DOHH2 (cell line): ENCODE measurements around the gene FRMD4B.
A peak's percentile ranks its signal among the peaks of the same experiment; 100 is the strongest.

Experiments
- H3F3A ChIP-seq: fragments of 200-600 bp; sonication (generic), shearing (Covaris generic); 2 replicates; pipeline ENCODE4 v1.6.0; 2016; ENCODE audit warnings: antibody characterized with exemption, mild to moderate bottlenecking; ENCODE audit not compliant: control insufficient read depth, insufficient read depth
- H3K27ac ChIP-seq: fragments of 200-600 bp; sonication (generic); 2 replicates; pipeline ENCODE4 v1.5.1; 2014; ENCODE audit warnings: low read depth, mild to moderate bottlenecking, low read length, moderate library complexity
- H3K27me3 ChIP-seq: fragments of 200-600 bp; sonication (generic); 2 replicates; pipeline ENCODE4 v1.6.1; 2014; ENCODE audit warnings: mild to moderate bottlenecking, low read length, mixed read lengths; ENCODE audit not compliant: control insufficient read depth
- H3K36me3 ChIP-seq: fragments of 200-600 bp; sonication (generic); 2 replicates; pipeline ENCODE4 v1.6.1; 2014; ENCODE audit warnings: mild to moderate bottlenecking, low read length, moderate library complexity, mixed read lengths; ENCODE audit not compliant: control insufficient read depth
- H3K4me1 ChIP-seq: fragments of 200-600 bp; sonication (generic); 2 replicates; pipeline ENCODE4 v1.6.1; 2014; ENCODE audit warnings: mild to moderate bottlenecking, low read length, mixed read lengths; ENCODE audit not compliant: control insufficient read depth
- H3K4me2 ChIP-seq: fragments of 200-600 bp; sonication (generic); 2 replicates; pipeline ENCODE4 v1.6.0; 2014; ENCODE audit warnings: mild to moderate bottlenecking, low read length, moderate library complexity
- H3K4me3 ChIP-seq: fragments of 200-600 bp; sonication (generic); 2 replicates; pipeline ENCODE4 v1.5.1; 2014; ENCODE audit warnings: mild to moderate bottlenecking, low read length, mixed read lengths
- H3K79me2 ChIP-seq: fragments of 200-600 bp; sonication (generic); 2 replicates; pipeline ENCODE4 v1.6.1; 2014; ENCODE audit warnings: mild to moderate bottlenecking, low read length, mixed read lengths; ENCODE audit not compliant: control insufficient read depth
- H3K9me2 ChIP-seq: fragments of 200-600 bp; sonication (generic); replicated peaks from 2 replicates; pipeline ENCODE4 v1.6.1; 2014; ENCODE audit warnings: mild to moderate bottlenecking, low read length, mixed read lengths; ENCODE audit not compliant: control insufficient read depth
- H3K9me3 ChIP-seq: fragments of 200-600 bp; sonication (generic); 2 replicates; pipeline ENCODE4 v1.6.1; 2014; ENCODE audit warnings: antibody characterized with exemption, low read length, mixed read lengths; ENCODE audit not compliant: control insufficient read depth, insufficient read depth
- H4K20me1 ChIP-seq: fragments of 200-600 bp; sonication (generic); 2 replicates; pipeline ENCODE4 v1.6.0; 2014; ENCODE audit warnings: low read depth, mild to moderate bottlenecking, antibody characterized with exemption, low read length, moderate library complexity; ENCODE audit not compliant: control insufficient read depth, insufficient read depth
- CTCF ChIP-seq: fragments of 200-600 bp; sonication (generic); IDR thresholded peaks from one replicate; pipeline ENCODE4 v1.5.1; 2014; ENCODE audit warnings: antibody characterized with exemption, mild to moderate bottlenecking, low read depth, low read length; ENCODE audit not compliant: poor library complexity, severe bottlenecking
- EZH2phosphoT487 ChIP-seq: fragments of 200-600 bp; sonication (generic); IDR thresholded peaks from 2 replicates; pipeline ENCODE4 v1.6.1; 2017; ENCODE audit warnings: borderline replicate concordance, mild to moderate bottlenecking, antibody characterized with exemption, low read length, moderate library complexity, mixed read lengths

The FRMD4B gene

GRCh38 chr3:69413551-69414207 is 27.8 kb upstream of the FRMD4B start:
- Histone ChIP-seq H3K9me2 (no peaks in the 10 kb centered on the region), H3K27ac (no peak overlapping the region), H3K9me3 (no peaks in the 10 kb centered on the region), H3K27me3 (no peaks in the 10 kb centered on the region), H3K79me2 (no peaks in the 10 kb centered on the region), H4K20me1 (no peaks in the 10 kb centered on the region), H3F3A (no peaks in the 10 kb centered on the region), H3K4me3 (no peak overlapping the region), H3K4me1 (no peaks in the 10 kb centered on the region), H3K4me2 (no peak overlapping the region), H3K36me3 (no peaks in the 10 kb centered on the region)
- no peak for TF ChIP-seq EZH2phosphoT487

- no peak for TF ChIP-seq CTCF
- TF ChIP-seq EZH2phosphoT487 = no peak
- Histone ChIP-seq H3K27me3 (no peaks in the 10 kb centered on the region), H3F3A (no peaks in the 10 kb centered on the region), H3K4me2 (no peak overlapping the region), H3K9me2 (no peaks in the 10 kb centered on the region), H4K20me1 (no peaks in the 10 kb centered on the region), H3K9me3 (no peaks in the 10 kb centered on the region), H3K4me1 (no peaks in the 10 kb centered on the region), H3K27ac (no peak overlapping the region), H3K4me3 (no peak overlapping the region), H3K36me3 (no peaks in the 10 kb centered on the region), H3K79me2 (no peaks in the 10 kb centered on the region)
These were observed 25.5 kb upstream of the FRMD4B start for GRCh38 chr3:69411346-69411745.

GRCh38 chr3:69410301-69410700 is 24.4 kb upstream of the FRMD4B start:
- no peak overlapping the region for H3K4me3 ChIP-seq
- no peaks in the 10 kb centered on the region for H3K27me3 ChIP-seq
- H4K20me1 ChIP-seq = no peaks in the 10 kb centered on the region
- no peaks in the 10 kb centered on the region for H3K4me1 ChIP-seq
- no peaks in the 10 kb centered on the region for H3K9me2 ChIP-seq
- H3F3A ChIP-seq = no peaks in the 10 kb centered on the region
- peaks cover under 1% of the 10 kb centered on the region; the same call in 1 of the 2 replicates for H3K9me3 ChIP-seq
- H3K36me3 ChIP-seq = no peaks in the 10 kb centered on the region
- no peaks in the 10 kb centered on the region for H3K79me2 ChIP-seq
- no peak for TF ChIP-seq EZH2phosphoT487
- TF ChIP-seq CTCF = peak; percentile 72
- no peak overlapping the region for H3K4me2 ChIP-seq
- H3K27ac ChIP-seq = no peak overlapping the region

GRCh38 chr3:69409831-69410230 is 23.9 kb upstream of the FRMD4B start:
- Histone ChIP-seq H3K36me3 (no peaks in the 10 kb centered on the region), H3K4me1 (no peaks in the 10 kb centered on the region), H3K9me3 (peaks cover 5% of the 10 kb centered on the region; the same call in 1 of the 2 replicates), H3K27ac (no peak overlapping the region), H3K9me2 (no peaks in the 10 kb centered on the region), H4K20me1 (no peaks in the 10 kb centered on the region), H3K27me3 (no peaks in the 10 kb centered on the region), H3K4me2 (no peak overlapping the region), H3K79me2 (no peaks in the 10 kb centered on the region), H3K4me3 (no peak overlapping the region), H3F3A (no peaks in the 10 kb centered on the region)
- TF ChIP-seq CTCF = no peak
- no peak for TF ChIP-seq EZH2phosphoT487
